ENCODE measurements around the gene PLOD2. TPM values are rescaled to one million over a fixed set of nuclear protein-coding genes. Genes with fewer than 3 reads are reported as not detected.

The PLOD2 gene
- total RNA-seq, 1 experiment from 2014 or later = 19.3 TPM

GRCh38 chr3:146195605-146196004, 34.6 kb upstream of the PLOD2 start:
- H3T11ph ChIP-seq (ENCODE audit: low read length) = no peak overlapping the region
- no peak overlapping the region for H3K27ac Mint-ChIP-seq
- peaks cover 3% of the 10 kb centered on the region in 2 experiments; a peak in 3 of 4 replicates for H3K4me1 Mint-ChIP-seq
- no peak overlapping the region for H2BK5ac ChIP-seq (ENCODE audit: insufficient read length, low read length)
- no peak overlapping the region for H3K14ac ChIP-seq (ENCODE audit: insufficient read depth, low read length)
- H3K79me2 ChIP-seq (ENCODE audit: insufficient read depth, low read length) = no peaks in the 10 kb centered on the region
- no peak overlapping the region for H2AK5ac ChIP-seq (ENCODE audit: insufficient read length, low read length)
- no peak overlapping the region for H3K4me3 Mint-ChIP-seq
- H3K27me3 Mint-ChIP-seq (ENCODE audit: low read depth) = no peaks in the 10 kb centered on the region
- H3K36me3 Mint-ChIP-seq (ENCODE audit: insufficient read depth in 1 of 3, low read depth in 3 of 3) = no peaks in the 10 kb centered on the region
- no peak overlapping the region for H4K5ac ChIP-seq (ENCODE audit: insufficient read length, low read depth, low read length)
- no peak overlapping the region for H2BK120ac ChIP-seq (ENCODE audit: low read depth, low read length, poor library complexity, severe bottlenecking)
- no peak overlapping the region for H3K9ac ChIP-seq (ENCODE audit: extremely low read depth, insufficient read length, low read length)
- H3K9me3 ChIP-seq (ENCODE audit: control insufficient read depth, low read depth, low read length) = no peaks in the 10 kb centered on the region
- no peak overlapping the region for H3K18ac ChIP-seq (ENCODE audit: insufficient read length, low read depth, low read length)
- H4K91ac ChIP-seq (ENCODE audit: insufficient read length, low read depth, low read length) = no peak overlapping the region
- no peak overlapping the region for H4K8ac ChIP-seq (replicated peaks; ENCODE audit: insufficient read length, low read depth, low read length)
- H2BK20ac ChIP-seq (ENCODE audit: low read depth, low read length, poor library complexity, severe bottlenecking) = no peak overlapping the region
- WGBS (ENCODE audit: extremely low coverage, insufficient read length, low lambda C conversion rate) = no CpG with 5 or more reads among the region's 4 CpGs
- no peak overlapping the region for H3K56ac ChIP-seq (ENCODE audit: insufficient read length, low read depth, low read length)
- DNase-seq = no peak
- H2BK12ac ChIP-seq (ENCODE audit: insufficient read length, low read depth, low read length) = no peak overlapping the region
- H3K4me1 ChIP-seq (ENCODE audit: insufficient read depth, low read length) = no peaks in the 10 kb centered on the region
- H2AFZ ChIP-seq (ENCODE audit: low read length) = no peak overlapping the region
- no peak overlapping the region for H3K4ac ChIP-seq (ENCODE audit: low read depth, low read length)
- no peaks in the 10 kb centered on the region; the same call in 1 of the 2 replicates for H3K27me3 ChIP-seq (ENCODE audit: insufficient read depth, low read length)
- H3K23me2 ChIP-seq (ENCODE audit: insufficient read length, low read depth, low read length, poor library complexity, severe bottlenecking) = no peaks in the 10 kb centered on the region
- H4K20me1 ChIP-seq (ENCODE audit: control insufficient read depth, insufficient read depth, insufficient read length) = no peaks in the 10 kb centered on the region
- no peaks in the 10 kb centered on the region for H3K9me3 Mint-ChIP-seq
- H2BK15ac ChIP-seq (ENCODE audit: low read depth, low read length) = no peak overlapping the region
- TF ChIP-seq, protein P1, sequence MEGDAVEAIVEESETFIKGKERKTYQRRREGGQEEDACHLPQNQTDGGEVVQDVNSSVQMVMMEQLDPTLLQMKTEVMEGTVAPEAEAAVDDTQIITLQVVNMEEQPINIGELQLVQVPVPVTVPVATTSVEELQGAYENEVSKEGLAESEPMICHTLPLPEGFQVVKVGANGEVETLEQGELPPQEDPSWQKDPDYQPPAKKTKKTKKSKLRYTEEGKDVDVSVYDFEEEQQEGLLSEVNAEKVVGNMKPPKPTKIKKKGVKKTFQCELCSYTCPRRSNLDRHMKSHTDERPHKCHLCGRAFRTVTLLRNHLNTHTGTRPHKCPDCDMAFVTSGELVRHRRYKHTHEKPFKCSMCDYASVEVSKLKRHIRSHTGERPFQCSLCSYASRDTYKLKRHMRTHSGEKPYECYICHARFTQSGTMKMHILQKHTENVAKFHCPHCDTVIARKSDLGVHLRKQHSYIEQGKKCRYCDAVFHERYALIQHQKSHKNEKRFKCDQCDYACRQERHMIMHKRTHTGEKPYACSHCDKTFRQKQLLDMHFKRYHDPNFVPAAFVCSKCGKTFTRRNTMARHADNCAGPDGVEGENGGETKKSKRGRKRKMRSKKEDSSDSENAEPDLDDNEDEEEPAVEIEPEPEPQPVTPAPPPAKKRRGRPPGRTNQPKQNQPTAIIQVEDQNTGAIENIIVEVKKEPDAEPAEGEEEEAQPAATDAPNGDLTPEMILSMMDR (conservative IDR thresholded peaks at IDR 0.05) = no peak
- no peak overlapping the region for H3K23ac ChIP-seq (ENCODE audit: insufficient read length, low read depth, low read length)
- H3K27ac ChIP-seq (ENCODE audit: insufficient read length, low read depth, low read length) = no peak overlapping the region
- H3K79me1 ChIP-seq (ENCODE audit: insufficient read depth, low read depth, low read length, poor library complexity, severe bottlenecking) = no peaks in the 10 kb centered on the region
- H3K4me2 ChIP-seq (ENCODE audit: insufficient read depth, insufficient read length, low read length) = no peak overlapping the region

Data from H9 (cell line).